SKM-1 (cell line): ENCODE results near the gene RGS9.
"Not testable (repeated sequence)": the region's sequence is repeated elsewhere in the genome, so short reads cannot be mapped to it uniquely, and the experiment has no call there.

ENCODE experiments used
- DNase-seq: peaks from one replicate; lab custom pipeline; 2025; ENCODE audit not compliant: unreplicated experiment; lab: John Stamatoyannopoulos, UW

RGS9 gene

GRCh38 chr17:65137021-65137939 lies at the start of gene RGS9:
RGS9 (plus strand) TSS chr17:65137370; CDS start chr17:65137541, 171 bp downstream.
- no peak for DNase-seq

DNA sequence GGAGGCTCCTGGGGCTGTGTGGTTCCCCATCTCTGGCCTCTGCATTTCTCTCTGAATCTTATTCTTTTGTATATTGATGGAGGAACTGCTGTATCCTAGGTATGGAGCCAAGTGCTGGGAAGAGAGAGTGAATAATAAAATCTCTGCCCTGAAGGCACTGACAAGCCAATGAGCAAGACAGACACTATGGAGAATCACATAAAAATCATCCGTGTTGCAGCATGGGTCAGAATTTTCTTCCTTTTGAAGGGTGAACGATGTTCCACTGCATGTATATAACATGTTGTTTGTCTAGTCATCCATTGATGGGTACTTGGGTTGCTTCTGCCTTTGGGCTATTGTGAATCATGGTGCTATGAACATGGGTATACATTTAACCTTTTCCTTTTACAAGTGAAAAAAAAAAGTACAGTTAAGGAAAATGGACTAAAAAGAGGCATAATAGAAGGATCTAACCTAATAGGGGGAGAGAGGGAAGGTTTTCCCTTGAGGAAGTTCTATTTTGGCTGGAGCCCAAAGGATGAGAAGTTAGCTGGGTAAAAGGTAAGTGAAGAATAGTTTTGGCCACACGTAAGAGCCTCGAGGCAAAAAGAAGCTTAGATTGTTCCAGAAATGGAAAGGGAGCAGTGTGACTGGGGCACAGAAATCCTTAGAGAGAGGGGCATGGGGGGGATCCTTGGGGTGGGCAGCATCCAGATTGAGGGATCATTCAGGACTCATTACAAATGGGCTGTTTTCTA lies 48.4 kb upstream of the RGS9 start:
- no peak for DNase-seq

DNA sequence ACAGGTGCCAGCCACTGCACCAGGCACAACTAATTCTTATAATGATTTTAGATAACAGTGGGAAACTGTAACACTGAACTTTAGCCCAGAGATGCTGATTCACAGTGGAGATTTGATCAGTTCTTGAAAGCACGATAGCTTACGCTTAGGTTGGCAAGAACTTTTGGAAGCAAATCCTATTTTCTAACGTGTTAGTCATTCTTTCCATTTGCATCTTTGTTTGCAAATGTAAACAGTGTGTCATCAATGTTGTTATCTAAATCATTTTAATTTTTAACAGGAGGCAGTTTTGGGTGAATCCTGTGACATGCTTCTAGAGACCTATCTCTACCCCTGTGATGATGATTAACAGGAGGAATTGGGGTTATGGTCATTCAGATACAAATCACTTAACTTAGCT lies 44.9 kb upstream of the RGS9 start:
- DNase-seq, result no peak

- DNase-seq, result not testable (repeated sequence)
Observed at GRCh38 chr17:65092721-65093356, 44.3 kb upstream of the RGS9 start.

DNA sequence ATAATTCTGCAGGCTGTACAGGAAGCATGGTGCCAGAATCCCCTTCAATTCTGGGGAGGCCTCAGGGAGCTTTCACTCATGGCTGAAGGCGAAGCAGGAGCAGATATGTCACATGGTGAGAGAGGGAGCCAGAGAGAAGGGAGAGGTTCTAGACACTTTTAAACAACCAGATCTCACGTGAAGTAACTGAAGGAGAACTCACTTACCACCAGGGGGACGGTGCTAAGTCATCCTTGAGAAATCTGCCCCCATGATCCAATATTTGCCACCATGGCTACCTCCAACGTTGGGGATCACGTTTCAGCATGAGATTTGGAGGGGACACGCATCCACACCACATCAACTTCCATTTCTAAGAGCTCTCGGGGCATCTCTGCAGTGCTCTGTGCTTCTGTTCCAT lies 43.2 kb upstream of the RGS9 start:
- no peak for DNase-seq

DNA sequence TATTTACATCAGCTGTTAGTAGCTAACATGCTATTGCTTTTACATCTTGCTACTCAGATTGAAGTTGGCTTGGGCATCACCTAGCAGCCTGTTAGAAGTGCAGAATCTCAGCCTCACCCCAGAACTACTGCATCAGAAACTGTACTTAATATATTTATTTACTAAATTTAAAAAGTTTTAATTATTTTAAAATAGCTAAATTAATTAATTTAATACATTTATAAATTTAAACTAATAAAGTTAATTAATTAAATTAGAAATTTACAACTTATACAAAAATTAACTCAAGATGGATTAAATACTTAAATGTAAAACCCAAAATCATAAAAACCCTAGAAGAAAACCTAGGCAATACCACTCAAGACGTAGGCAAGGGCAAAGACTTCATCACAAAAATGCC lies 41.7 kb upstream of the RGS9 start:
- DNase-seq, result no peak

DNA sequence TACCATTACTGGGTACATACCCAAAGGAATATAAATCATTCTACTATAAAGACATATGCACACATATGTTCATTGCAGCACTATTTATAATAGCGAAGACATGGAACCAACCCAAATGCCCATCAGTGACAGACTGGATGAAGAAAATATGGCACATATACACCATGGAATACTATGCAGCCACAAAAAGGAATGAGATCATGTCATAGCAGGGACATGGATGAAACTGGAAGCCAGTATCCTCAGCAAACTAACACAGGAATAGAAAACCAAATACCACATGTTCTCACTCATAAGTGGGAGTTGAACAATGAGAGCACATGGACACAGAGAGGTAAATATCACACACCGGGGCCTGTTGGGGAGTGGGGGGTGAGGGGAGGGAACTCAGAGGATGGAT lies 40.8 kb upstream of the RGS9 start:
- DNase-seq, result not testable (repeated sequence)

GRCh38 chr17:65097110-65097509 lies 40.1 kb upstream of the RGS9 start:
- no peak for DNase-seq

DNA sequence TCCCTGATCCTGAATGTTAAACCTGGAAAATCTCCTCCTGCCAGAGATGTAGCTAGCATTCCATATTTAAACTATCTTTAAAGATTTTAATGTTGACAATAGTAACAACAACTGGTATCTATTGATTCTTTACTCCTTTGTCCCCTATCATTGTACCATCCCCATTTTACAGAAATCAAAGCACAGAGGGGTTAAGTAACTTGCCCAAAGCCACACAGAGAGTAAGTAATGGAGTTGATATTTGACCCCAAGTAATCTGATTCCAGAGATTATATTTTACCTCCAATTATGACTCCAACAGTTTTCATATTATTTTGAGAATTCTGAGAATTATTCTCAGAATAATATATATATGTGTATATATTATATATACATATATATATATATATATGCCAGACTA lies 37.7 kb upstream of the RGS9 start:
- DNase-seq, result no peak

DNA sequence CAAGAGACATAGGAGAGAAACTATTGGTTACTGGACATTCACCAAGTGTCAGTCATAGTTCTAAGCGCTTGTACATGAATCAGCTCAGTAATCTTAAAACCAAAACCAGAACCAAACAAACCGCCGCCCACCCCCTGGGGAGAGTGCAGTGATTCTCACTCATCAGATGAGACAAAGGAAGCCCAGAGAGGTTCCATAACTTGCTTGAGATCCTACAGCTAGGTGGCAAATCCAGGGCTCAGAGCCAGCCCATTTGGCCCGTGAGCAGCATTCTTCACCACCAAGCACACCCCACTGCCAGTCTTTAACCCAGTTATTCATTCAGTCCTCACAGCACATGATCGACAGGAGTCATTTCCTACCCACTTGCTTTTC lies 37.2 kb upstream of the RGS9 start:
- DNase-seq, result no peak

- peak; percentile 46 for DNase-seq
Observed at GRCh38 chr17:65100316-65101140, 36.6 kb upstream of the RGS9 start.

DNA sequence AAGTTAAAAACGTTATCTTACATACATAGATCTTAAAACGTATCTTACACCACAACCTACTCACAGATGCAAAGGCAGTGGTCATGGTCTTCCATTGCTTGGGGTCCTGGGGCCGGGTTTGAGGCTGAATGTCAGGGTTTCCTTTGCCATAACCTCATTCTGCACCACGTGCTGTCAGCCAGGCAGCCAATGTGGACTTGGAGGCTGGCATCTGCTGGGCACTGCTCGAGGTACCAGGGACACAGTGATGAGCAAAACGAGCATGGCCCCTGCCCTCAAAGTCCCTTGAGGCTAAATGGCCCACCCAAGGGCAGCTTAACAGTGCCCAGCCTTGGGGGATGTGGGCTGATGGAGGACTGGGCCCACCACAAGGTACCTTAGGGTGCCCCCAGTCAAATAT lies 35.8 kb upstream of the RGS9 start:
- DNase-seq, result no peak

- no peak for DNase-seq
Observed at GRCh38 chr17:65102235-65102634, 34.9 kb upstream of the RGS9 start.

GRCh38 chr17:65102788-65103187 lies 34.4 kb upstream of the RGS9 start:
- DNase-seq, result no peak

- no peak for DNase-seq
Observed at GRCh38 chr17:65103431-65103830, 33.7 kb upstream of the RGS9 start.

DNA sequence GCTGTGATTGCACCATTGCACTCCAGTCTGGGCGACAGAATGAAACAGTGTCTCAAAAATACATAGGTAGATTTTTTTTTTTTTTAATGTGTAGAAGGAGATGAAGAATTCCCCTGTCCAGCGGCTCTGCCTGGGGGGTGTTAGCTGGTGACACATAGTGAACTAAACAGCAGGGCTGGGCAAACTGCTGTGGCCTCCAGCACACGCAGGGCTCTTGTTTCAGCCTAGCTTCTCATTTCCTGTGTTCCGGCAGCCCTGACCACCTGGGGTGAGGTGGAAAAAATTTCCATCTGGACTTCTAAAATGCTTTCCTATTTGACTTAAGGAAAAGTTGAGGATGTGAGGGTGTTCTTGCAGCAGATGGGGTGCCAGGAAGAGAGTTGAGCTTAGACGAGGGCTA lies 33.3 kb upstream of the RGS9 start:
- DNase-seq, result no peak

GRCh38 chr17:65104541-65104940 lies 32.6 kb upstream of the RGS9 start:
- no peak for DNase-seq

GRCh38 chr17:65104973-65105372 lies 32.2 kb upstream of the RGS9 start:
- no peak for DNase-seq

DNA sequence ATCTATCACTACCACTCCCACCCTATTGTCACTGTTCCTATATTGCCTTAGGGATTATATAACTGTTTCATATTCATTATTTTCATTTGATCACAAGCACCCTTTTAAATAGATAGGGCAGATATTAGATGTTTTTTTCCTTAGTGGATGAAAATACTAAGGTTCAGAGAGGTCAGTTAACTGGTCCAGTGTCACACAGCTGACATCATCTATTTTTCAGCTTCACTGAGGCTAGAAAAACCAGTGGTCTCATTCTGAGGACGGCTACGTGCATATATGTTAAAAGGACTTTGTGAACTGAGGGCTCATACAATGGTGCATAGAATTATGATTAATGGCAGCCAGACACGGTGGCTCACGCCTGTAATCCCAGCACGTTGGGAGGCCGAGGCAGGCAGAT lies 29.0 kb upstream of the RGS9 start:
- DNase-seq, result no peak

GRCh38 chr17:65109543-65109942 lies 27.6 kb upstream of the RGS9 start:
- no peak for DNase-seq
